Small intestine (tissue), 7 donors: ENCODE data around the gene TMPRSS7. TPM values are rescaled to one million over a fixed set of nuclear protein-coding genes. Genes with fewer than 3 reads are reported as not detected.
"Not testable (repeated sequence)": the region's sequence is repeated elsewhere in the genome, so short reads cannot be mapped to it uniquely, and the experiment has no call there.

Experiments used
- DNase-seq, 2 donors: peaks; one replicate each; pipeline versions ENCODE4 v3.0.0 to v3.0.0-alpha.2; 2013
- FAIRE-seq: peaks from 2 replicates; lab custom pipeline; 2012; peaks lifted over from hg19 to GRCh38; lab: Jason Lieb, UNC
- H3K27ac ChIP-seq, 3 donors: one replicate each; pipeline ENCODE4 v1.5.1; 2013; ENCODE audit warnings: low read length in 2 of 3, mild to moderate bottlenecking in 2 of 3, control low read depth in 1 of 3, inconsistent platforms in 1 of 3, low read depth in 1 of 3, moderate library complexity in 1 of 3
- H3K27me3 ChIP-seq, 3 donors: one replicate each; pipeline ENCODE4 v1.6.1; 2013; ENCODE audit warnings: low read length in 3 of 3, inconsistent platforms in 1 of 3; ENCODE audit not compliant: control insufficient read depth in 3 of 3, insufficient read depth in 3 of 3
- H3K36me3 ChIP-seq, 3 donors: one replicate each; pipeline ENCODE4 v1.6.1; 2013; ENCODE audit warnings: low read length in 3 of 3, inconsistent platforms in 1 of 3, low read depth in 1 of 3, mild to moderate bottlenecking in 1 of 3, moderate library complexity in 1 of 3; ENCODE audit not compliant: control insufficient read depth in 3 of 3, insufficient read depth in 2 of 3
- H3K4me1 ChIP-seq, 3 donors: one replicate each; pipeline ENCODE4 v1.6.1; 2013; ENCODE audit warnings: low read length in 2 of 3, inconsistent platforms in 1 of 3, low read depth in 1 of 3, mild to moderate bottlenecking in 1 of 3, moderate library complexity in 1 of 3; ENCODE audit not compliant: control insufficient read depth in 3 of 3, insufficient read depth in 2 of 3
- H3K4me3 ChIP-seq, 3 donors: one replicate each; pipeline ENCODE4 v1.5.1; 2013; ENCODE audit warnings: low read length in 3 of 3, control low read depth in 1 of 3, inconsistent platforms in 1 of 3, low read depth in 1 of 3, mild to moderate bottlenecking in 1 of 3, moderate library complexity in 1 of 3
- H3K9me3 ChIP-seq, 2 donors: one replicate each; pipeline ENCODE4 v1.6.1; 2013; ENCODE audit warnings: low read depth in 1 of 2, low read length in 1 of 2; ENCODE audit not compliant: control insufficient read depth in 2 of 2, insufficient read depth in 1 of 2
- WGBS, 3 donors: extraction: QIAGEN DNeasy Blood & Tissue Kit; methylation state at CpG; one replicate each; pipeline ENCODE4 v1.1.7; 2013; 5-methylcytosine and 5-hydroxymethylcytosine counted together
- polyA plus RNA-seq, 4 donors: library from polyadenylated mRNA; stranded (reverse) in 3 of 4; unstranded in 1 of 4; fragments of 200-250 nt in 3 of 4; fragments of 120-200 nt in 1 of 4; gene quantifications; one replicate each; pipeline versions ENCODE4 v1.2.1 to v1.2.3, GENCODE V29; 2013
- donor health status: healthy with polysubstance abuse.
- donor health status: control.
- donor health status: control.
- donor health status: Bipolar disorder and iron deficiency.
- donor health status: healthy.

The TMPRSS7 gene
- polyA plus RNA-seq, 4 donors, result 0.22 to 0.81 (median 0.31) TPM; not detected in 1

DNA sequence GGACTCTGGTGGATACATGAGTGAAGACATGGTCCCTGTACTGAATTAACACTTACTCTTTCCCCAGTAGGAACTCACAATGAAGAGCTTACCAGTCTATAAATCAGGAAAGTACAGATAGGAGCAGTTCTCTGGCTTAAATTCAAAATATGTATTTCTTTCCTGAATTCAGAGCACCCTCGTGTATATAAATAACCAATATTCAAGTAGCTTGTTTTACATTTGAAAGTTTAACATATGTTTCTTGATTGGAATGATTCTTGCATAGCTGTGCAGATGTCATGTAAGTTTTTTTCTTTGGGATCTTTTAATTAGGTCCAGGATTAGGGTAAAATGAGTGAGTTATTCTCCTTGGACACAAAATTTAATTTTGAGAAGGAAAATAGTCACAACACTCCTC lies 14.8 kb upstream of the TMPRSS7 start:
- Histone ChIP-seq H3K27me3 (no peaks in the 10 kb centered on the region), H3K27ac (no peak overlapping the region), H3K4me3 (no peak overlapping the region), H3K36me3 (no peaks in the 10 kb centered on the region), H3K9me3 (peaks cover 0 to 3% of the 10 kb centered on the region in 2 donors), H3K4me1 (no peaks in the 10 kb centered on the region)
- WGBS, 3 donors, result 71 to 79% (median 72%) methylated on average over 1 of the region's 1 CpG
- DNase-seq, result no peak
- FAIRE-seq, result no peak

DNA sequence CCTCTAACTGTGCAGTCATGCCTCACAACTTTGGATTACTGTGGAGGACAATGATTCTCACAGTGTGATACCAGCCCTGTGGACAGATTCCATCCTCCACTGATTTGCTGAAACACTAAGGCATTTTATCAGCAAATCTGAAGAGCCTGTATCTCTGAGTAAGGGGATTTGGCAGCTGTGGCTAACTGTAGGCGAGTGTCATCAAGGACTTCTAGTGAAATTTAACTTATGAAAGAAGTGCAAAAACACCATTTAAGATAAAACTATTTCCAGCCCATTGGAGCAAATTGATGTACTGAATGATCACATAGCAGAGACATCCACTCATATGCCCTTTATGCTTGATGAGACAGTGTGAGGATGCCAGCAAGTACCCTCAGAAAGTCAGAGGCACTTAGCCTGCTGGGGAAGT lies 13.9 kb upstream of the TMPRSS7 start:
- no peaks in the 10 kb centered on the region for H3K36me3 ChIP-seq
- no peak overlapping the region for H3K27ac ChIP-seq
- no peak overlapping the region for H3K4me3 ChIP-seq
- no peak for DNase-seq
- FAIRE-seq, result no peak
- no peaks in the 10 kb centered on the region for H3K4me1 ChIP-seq
- 84 to 90% (median 85%) methylated on average over 1 of the region's 1 CpG for WGBS, 3 donors
- H3K27me3 ChIP-seq, result no peaks in the 10 kb centered on the region
- peaks cover 0 to 3% of the 10 kb centered on the region in 2 donors for H3K9me3 ChIP-seq

DNA sequence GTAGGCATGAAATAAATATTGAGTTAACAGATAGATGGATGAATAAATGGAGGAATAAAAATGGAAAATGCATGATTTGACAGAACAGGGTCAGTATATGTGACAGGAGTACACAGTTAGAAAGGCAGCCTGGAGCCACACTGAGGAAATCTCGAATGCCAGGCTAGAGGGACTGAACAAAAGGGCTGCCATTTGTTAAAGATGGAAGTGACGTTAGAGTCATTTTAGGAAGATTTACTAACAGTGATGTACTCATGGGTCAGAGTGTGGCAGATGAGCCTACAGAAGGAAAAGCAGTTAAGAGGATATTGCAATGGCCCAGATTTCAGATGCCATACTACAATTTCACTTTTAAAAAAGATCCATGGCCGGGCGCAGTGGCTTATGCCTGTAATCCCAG lies 7.4 kb upstream of the TMPRSS7 start:
- Histone ChIP-seq H3K4me3 (no peak overlapping the region), H3K27me3 (no peaks in the 10 kb centered on the region), H3K27ac (no peak overlapping the region), H3K9me3 (peaks cover 0 to 3% of the 10 kb centered on the region in 2 donors), H3K36me3 (no peaks in the 10 kb centered on the region), H3K4me1 (peaks cover 0 to 4% (median 0%) of the 10 kb centered on the region in 3 donors)
- 88 to 95% (median 93%) methylated on average over 4 of the region's 4 CpGs for WGBS, 3 donors
- DNase-seq, result no peak
- FAIRE-seq, result no peak

DNA sequence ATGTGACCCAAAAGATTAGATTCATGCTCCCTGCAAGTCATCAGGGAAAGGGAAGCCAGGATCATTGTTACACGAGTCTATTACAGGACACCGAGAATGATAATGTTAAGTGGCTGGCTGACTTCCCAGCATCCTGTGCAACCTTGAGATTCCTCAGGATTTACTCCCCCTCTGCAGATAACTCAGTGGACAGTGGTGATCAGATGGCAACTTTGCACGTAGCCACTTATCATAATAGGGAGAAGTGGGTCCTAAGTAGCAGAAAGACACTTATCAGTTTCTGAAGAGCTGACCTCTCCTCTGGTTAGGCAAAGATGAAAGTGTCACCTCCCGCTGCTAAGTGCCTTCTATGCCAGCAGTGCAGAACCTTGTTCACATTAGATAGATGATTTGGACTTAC lies 6.7 kb upstream of the TMPRSS7 start:
- DNase-seq, result no peak
- Histone ChIP-seq H3K9me3 (peaks cover 0 to 3% of the 10 kb centered on the region in 2 donors), H3K4me3 (no peak overlapping the region), H3K27me3 (no peaks in the 10 kb centered on the region), H3K4me1 (peaks cover 0 to 6% (median 0%) of the 10 kb centered on the region in 3 donors), H3K36me3 (no peaks in the 10 kb centered on the region), H3K27ac (no peak overlapping the region)
- no peak for FAIRE-seq
- WGBS, 3 donors, result 57 to 68% (median 60%) methylated on average over 4 of the region's 4 CpGs

DNA sequence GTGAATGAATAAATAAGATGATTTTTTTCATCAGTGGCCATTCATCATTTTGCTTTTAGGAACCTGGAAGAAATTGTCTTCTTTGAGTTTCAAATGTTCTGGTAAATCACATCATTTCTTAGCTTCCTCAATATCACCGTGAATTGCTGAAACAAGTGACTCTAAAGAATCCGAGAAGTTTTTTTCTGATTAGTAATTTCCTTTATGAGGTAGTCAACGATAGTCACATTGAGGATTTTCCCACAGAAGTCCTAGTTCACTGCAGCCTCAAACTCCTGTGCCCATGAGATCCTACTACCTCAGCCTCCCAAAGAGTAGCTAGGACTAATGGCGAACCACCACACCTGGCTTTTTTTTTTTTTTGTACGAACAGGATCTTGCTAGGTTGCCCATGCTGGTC lies 3.6 kb upstream of the TMPRSS7 start:
- FAIRE-seq (no peak), DNase-seq (no peak)
- Histone ChIP-seq H3K9me3 (no peaks in the 10 kb centered on the region), H3K4me1 (peaks cover 0 to 6% (median 0%) of the 10 kb centered on the region in 3 donors), H3K4me3 (no peak overlapping the region), H3K36me3 (no peaks in the 10 kb centered on the region), H3K27me3 (no peaks in the 10 kb centered on the region), H3K27ac (no peak overlapping the region)
- 91 to 92% (median 91%) methylated on average over 5 of the region's 5 CpGs for WGBS, 3 donors

DNA sequence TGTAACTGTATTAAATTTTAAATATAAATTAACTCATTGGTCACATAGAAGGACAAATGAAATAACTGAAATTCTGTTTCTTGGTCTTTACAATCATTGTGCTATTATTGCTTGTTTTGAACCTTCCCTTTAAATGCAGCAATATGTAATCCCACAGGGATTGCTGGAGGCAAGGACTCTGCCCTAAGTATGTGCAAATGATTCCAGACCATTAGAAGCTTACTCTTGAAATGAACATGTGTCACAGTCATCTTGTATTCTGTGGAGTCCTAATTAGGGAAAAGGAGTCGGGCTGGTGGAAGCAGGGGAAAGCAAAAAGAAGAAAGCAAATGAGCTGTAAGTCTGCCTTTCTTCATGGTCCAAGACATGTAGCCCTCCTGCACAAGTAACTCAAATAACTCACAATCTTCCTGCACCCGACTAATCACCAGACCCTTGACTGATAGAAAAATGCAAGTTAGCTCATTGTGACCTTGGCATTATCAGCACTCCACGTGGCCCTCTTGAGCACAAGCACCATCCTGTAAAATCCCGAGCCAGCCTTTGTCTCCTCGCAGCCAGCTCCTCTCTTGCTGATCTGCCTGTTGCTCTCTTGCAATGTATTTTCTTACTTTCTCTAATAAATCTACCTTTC lies 2.3 kb upstream of the TMPRSS7 start:
- Histone ChIP-seq H3K27ac (peak overlapping the region in 1 of 3 donors; percentile 47), H3K36me3 (no peaks in the 10 kb centered on the region), H3K27me3 (no peaks in the 10 kb centered on the region), H3K4me3 (no peak overlapping the region), H3K9me3 (peaks cover 0 to 1% of the 10 kb centered on the region in 2 donors), H3K4me1 (peaks cover 0 to 6% (median 0%) of the 10 kb centered on the region in 3 donors)
- DNase-seq (peak in 1 of 2 donors; percentile 73), FAIRE-seq (no peak)
- WGBS, 3 donors, result 54 to 67% (median 65%) methylated on average over 5 of the region's 5 CpGs

DNA sequence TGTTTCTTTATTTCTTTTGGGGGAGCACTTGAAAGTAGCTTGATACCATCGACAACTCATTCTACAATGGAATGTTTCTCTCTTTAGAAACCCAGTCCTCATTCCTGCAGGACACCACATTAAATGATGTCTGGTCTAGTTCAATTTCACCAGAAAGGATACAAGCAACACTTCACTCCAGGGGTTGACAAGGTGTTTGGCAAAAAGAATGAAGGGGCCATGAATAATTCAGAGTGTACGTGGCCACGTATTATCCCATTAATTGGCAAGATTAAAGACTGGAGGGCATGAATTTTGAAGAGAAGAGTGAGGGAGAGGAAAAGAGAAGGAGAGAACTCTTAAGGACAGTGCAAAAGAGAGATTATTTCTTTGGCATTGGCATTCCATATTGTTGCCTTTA lies 705 bp downstream of the TMPRSS7 start:
- no peak for DNase-seq
- Histone ChIP-seq H3K36me3 (no peaks in the 10 kb centered on the region), H3K4me1 (peaks cover 0 to 6% (median 0%) of the 10 kb centered on the region in 3 donors), H3K4me3 (no peak overlapping the region), H3K27ac (no peak overlapping the region), H3K9me3 (peaks cover 0 to 4% of the 10 kb centered on the region in 2 donors), H3K27me3 (no peaks in the 10 kb centered on the region)
- 66 to 96% (median 93%) methylated on average over 3 of the region's 3 CpGs for WGBS, 3 donors
- no peak for FAIRE-seq

DNA sequence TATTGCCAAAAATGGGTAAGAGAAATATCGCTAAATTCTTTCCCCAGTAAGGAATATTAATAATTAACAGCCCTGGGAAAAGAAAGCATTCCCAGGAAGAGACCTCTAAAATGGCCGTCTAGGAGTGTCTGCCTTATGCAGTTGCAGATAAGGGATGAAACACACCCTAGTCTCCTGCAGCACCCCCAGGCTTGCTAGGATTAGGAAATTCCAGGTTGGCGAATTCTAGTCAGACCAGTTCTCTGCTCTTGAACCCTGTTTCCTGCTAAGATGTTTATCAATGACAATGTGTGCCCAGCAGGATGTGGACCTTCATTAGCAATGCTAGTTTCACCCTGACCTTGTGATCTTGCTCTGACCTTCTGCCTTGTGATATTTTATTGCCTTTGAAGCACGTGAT lies 2.7 kb downstream of the TMPRSS7 start:
- not testable (repeated sequence) for FAIRE-seq, H3K27ac ChIP-seq, H3K27me3 ChIP-seq, H3K36me3 ChIP-seq, DNase-seq, H3K4me1 ChIP-seq, H3K4me3 ChIP-seq, H3K9me3 ChIP-seq
- 31 to 66% (median 47%) methylated on average over 4 of the region's 4 CpGs for WGBS, 3 donors

DNA sequence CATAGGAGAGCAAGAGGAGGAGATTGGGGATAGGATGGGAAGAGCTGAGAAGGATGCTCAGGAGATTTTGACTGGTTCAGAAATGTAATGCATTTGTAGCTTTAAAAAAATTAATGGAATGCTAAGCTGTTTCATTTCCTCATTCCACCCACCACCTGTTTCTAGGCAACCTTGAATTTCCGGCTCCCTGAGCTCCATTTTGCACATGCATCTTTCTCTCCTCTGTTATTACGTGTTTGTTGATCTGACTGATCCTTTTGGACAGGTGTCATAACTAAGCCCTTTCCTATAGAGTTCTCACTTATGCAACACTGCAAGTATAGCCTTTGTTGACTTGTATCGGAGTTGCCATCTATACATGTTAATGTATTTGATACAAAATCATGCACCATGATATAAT lies 4.3 kb downstream of the TMPRSS7 start:
- peak in 1 of 2 donors; percentile 11 for DNase-seq
- FAIRE-seq, result no peak
- Histone ChIP-seq H3K4me1 (no peaks in the 10 kb centered on the region), H3K27ac (no peak overlapping the region), H3K36me3 (no peaks in the 10 kb centered on the region), H3K9me3 (peaks cover 0 to 4% of the 10 kb centered on the region in 2 donors), H3K4me3 (no peak overlapping the region), H3K27me3 (no peaks in the 10 kb centered on the region)
- WGBS, 3 donors, result 50 to 73% (median 69%) methylated on average over 3 of the region's 3 CpGs
